GM19351 (cell line): ENCODE results near the gene FHIT.

Experiments
- ATAC-seq: cut with Tn5 transposase; IDR thresholded peaks from one replicate; pipeline ENCODE4 v1.9.1; 2021; ENCODE audit warnings: mild to moderate bottlenecking, moderate library complexity; ENCODE audit not compliant: unreplicated experiment

FHIT gene

DNA sequence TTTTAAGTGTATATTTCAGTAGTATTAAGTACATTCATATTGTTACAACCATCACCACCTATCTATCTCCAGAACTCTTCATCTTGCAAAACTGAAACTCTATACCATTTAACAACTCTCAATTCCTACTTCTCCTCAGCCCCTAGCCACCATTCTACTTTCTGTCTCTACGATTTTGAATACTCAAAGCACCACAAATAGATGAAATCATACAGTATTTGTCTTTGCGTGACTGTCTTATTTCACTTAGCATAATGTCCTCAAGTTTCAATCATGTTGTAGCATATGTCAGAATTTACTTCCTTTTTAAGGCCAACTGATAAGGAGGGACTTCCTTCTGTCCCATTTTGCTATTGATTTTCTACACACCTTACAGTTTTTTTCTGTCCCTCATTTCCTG is 593.3 kb downstream of the FHIT start:
- peak; percentile 96 for ATAC-seq

- peak; percentile 89 for ATAC-seq
Measured at GRCh38 chr3:60652829-60653228, 598.4 kb downstream of the FHIT start.

- ATAC-seq: no peak
Measured at GRCh38 chr3:60651799-60652198, 599.5 kb downstream of the FHIT start.

DNA sequence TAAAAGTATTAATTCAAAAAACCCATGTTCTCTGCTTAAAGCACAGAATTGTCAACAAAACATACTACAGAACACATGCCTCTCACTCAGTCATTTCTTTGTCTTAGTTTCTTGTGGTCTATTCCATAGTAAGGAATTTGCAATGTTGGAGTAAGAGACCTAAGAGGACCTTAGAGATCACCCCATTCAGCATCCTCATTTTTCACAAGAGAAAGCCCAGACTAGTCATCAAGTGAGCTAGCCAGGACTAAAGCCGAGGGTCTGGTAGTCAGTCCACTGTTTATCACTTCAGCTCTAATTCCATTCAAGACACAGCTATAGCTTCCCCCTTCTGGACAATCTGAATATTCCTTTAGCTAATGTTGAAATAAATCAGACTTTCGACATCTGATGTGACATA is 601.1 kb downstream of the FHIT start:
- ATAC-seq: no peak

- no peak for ATAC-seq
Measured at GRCh38 chr3:60645801-60646200, 605.5 kb downstream of the FHIT start.

DNA sequence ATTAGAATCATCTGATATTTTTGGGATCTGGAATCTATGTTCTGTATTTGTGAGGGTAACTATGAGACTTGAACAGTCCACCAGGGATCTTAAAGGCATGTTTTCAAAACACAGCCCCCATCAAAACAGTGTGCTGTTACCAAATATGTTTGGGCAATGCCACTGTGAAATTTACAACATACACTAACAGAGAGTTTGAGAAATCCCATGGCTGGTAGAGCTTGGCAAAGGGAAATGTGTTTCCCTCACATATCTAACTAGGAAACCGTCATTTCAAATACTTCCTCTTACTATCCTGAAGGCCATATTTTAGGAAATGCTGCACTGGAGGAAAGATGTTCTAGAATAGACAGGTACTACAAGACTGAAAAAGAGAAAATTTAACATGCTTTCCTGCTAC is 607.4 kb downstream of the FHIT start:
- ATAC-seq: no peak

DNA sequence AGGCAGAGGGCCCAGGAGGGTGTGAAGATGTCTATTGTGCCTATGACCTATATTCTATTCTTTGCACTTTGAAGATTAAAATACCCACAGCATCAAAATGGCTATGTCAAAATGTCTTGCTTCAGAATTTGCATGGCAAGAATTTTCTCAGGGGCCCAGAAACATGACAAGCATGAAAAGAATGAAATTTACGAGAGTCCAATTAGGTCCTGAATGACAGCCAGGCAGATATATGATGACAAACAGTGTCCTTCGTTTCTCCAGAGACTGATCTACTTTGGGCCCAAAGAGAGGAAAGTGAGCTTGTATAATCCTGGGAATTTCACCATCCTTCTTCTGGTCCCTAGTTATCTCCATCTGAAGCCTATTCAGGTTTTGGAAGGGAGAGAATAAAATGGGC is 609.9 kb downstream of the FHIT start:
- ATAC-seq: no peak

DNA sequence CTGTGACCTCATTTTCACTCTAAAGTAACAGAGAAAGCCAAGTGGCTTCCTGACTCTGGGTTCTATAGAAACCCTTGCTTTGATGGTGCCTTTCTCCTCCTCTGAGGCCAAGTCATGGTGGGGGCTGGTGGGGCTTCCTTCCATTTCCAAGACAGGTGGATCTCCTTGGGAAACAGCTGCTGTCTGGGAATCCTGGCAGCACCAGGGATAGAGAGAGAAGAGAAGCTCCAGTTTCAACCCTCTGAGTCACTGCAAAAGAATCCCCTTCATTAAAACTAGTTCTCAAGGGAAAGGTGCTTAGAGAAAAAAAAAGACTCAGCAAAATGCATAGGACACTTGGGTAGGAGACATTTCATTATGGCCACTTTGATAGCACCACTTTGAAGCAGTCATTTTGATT is 614.4 kb downstream of the FHIT start:
- ATAC-seq: no peak

- no peak for ATAC-seq
Measured at GRCh38 chr3:60633644-60634043, 617.6 kb downstream of the FHIT start.

DNA sequence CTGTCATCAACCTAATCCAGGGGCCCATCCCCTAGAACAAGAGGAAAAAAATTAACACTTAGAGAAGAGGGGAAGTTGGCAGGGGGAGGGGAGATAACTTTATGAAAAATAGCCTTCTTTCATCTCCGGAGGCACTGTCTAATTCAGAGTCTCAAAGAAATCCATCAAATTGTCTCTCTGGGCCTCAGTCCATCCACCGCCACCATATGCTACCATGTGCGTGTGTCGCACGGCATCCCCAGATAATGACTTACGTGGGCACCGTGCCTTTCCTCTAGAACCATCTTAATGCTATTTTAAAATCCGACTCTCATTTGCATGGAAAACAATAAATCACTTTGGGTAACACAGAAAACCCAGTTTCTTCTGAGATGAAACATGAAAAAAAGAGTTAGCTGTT is 619.7 kb downstream of the FHIT start:
- ATAC-seq: no peak

DNA sequence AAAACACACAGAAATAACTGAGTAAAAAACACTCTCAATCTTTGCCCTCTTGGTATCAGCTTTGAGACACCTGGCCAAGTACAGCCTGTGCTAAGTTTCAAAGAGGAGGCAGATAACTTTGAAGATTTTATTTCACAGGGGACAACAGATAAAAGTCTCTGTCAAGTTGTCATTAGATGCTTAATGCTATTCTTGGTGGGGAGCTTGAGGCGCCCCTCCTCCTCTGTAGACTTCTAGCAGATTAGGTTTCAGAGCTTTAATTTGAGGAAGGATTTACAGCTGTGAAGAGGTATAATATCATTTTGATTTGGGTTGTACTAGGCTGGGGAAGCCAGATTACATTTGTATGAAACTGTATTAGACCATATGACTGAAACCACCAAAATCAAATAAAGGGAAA is 620.3 kb downstream of the FHIT start:
- ATAC-seq: no peak

DNA sequence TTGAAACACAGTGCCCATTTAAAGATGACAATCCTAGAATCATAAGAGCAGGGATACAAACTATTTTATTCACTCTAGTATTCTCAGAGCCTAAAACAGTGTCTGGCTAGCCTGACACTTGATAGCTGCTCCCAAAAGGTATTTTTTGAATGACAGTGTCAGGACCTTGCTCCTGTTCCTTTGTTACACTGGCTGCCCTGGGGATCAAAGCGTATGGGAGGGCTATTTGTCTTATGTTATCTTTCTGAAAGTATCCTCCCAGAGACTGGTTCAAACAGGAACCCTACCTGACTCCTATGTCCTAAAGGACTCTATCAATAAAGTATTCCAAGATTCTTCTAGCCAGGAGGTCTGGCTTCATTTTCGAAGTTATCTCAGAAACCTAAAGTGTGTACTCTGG is 621.4 kb downstream of the FHIT start:
- no peak for ATAC-seq

- no peak for ATAC-seq
Measured at GRCh38 chr3:60622349-60622748, 628.9 kb downstream of the FHIT start.

- ATAC-seq: no peak
Measured at GRCh38 chr3:60617188-60617587, 634.1 kb downstream of the FHIT start.

DNA sequence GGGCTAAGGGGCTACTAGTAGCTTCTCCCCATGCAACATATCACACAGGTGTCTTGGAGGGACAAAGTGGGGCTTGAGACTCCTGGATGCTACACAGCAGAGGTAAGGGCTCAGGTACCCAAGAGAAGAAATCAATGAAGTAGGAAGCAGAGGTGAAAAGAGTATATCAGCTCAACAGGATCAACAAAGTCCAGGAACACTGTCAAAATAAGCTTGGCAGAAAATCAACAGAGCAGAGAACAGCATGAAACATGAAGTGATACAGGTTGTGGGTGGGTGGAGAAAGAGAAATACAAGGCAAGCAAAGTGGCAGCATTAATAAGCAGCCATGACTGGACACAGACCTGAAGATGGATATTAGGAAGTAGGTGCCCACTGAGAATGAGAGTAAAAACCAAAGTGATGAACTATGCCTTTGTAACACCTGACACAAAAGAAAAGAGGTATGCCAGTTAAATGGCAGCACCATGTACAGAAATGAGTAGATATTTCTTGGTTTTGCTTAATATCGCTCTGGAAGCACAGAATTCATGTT is 637.4 kb downstream of the FHIT start:
- ATAC-seq: no peak

DNA sequence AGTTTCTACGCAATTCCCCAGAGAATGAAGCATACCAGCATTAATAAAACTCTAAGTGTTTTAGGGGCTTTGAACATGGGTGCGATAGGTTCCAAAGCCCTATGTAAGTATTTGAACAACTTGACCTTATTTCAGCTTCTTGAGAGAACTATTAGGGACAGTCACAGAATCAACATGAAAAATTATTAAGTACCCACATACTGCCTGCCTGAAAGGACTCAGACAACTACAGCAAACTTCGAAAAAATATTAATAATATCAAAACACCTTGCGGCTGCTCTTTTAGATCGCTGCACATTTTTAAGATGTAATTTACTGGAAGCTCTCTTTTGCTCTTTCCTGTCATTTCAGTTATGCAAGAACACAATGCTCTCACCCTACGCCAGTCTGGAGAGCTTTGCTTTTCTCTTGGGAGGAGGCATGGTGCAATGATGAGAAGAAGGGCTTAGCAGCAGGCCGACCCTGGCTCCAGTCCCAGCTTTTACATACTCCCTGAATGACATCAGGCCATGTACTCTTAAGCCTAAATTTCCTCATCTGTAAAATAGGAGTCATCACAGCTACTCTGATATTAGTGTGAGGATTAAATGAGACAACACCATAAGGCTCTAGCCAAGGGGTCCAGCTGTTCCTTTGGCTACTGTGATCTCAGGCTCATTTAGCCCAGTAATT is 640.7 kb downstream of the FHIT start:
- no peak for ATAC-seq

DNA sequence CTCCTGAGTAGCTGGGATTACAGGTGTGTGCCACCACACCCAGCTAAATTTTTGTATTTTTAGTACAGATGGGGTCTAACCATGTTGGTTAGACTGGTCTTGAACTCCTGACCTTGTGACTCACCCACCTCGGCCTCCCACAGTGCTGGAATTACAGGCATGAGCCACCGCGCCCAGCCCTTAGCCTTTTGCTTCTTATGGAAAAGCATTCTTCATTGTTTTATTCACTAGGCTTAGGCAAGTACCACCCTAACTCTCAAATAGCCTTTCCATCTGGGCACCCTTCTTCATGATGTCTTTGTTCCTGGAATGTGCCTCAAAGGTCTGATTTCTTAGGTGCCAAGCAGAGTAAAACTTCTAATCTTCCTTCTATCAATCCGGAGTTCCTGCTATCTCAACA is 641.8 kb downstream of the FHIT start:
- ATAC-seq: no peak

- ATAC-seq: no peak
Measured at GRCh38 chr3:60603860-60604259, 647.4 kb downstream of the FHIT start.

GRCh38 chr3:60600848-60601247 is 650.4 kb downstream of the FHIT start:
- no peak for ATAC-seq

- no peak for ATAC-seq
Measured at GRCh38 chr3:60599586-60599985, 651.7 kb downstream of the FHIT start.

DNA sequence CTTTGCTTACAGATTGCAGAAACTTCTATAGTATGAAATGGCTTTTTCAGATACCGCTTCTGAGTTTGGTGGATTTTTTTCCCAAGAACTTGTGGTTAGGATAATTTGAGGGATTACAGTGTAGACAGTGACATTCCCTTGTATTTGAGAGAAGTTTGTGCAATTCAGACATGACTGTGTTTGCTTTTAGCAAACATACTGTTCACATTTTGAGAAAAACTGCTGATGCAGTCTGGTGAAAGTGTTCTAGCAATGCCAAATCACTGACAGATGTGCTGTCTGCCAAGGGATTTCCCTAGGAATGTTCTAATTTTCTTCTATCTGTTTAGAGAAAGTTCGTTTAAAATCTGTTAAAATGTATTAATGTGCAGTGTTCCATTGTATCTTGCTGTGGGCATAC is 652.6 kb downstream of the FHIT start:
- no peak for ATAC-seq

GRCh38 chr3:60594025-60594424 is 657.2 kb downstream of the FHIT start:
- ATAC-seq: no peak

DNA sequence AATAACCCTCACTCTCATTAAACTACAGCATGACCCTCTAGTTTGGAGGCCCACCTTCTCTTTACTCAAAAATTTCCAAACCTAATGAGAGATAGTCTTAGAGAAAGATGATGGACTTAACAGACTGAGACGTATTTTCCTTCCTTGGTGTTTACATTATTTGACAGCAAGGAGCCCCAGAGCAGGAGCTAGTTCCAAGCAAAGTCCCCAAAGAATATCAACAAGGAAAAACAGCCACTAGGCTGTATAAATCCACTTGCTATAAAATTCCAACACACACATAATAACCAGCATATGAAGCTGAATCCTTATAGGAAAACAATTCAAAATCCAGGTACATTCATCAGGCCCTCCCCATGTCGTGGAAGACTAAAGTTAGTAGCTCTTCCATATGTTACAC is 660.0 kb downstream of the FHIT start:
- ATAC-seq: no peak
